ENCODE data around the gene OR51F2. TPM values are rescaled to one million over a fixed set of nuclear protein-coding genes. Genes with fewer than 3 reads are reported as not detected.
"Not testable (repeated sequence)": the region's sequence is repeated elsewhere in the genome, so short reads cannot be mapped to it uniquely, and the experiment has no call there.

OR51F2 gene, protein sequence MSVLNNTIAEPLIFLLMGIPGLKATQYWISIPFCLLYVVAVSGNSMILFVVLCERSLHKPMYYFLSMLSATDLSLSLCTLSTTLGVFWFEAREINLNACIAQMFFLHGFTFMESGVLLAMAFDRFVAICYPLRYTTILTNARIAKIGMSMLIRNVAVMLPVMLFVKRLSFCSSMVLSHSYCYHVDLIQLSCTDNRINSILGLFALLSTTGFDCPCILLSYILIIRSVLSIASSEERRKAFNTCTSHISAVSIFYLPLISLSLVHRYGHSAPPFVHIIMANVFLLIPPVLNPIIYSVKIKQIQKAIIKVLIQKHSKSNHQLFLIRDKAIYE
- polyA plus RNA-seq (2013, experiment 1 of 2; ENCODE audit: insufficient read length), result not detected
- polyA plus RNA-seq (2013, experiment 2 of 2; ENCODE audit: insufficient read length), result not detected

DNA sequence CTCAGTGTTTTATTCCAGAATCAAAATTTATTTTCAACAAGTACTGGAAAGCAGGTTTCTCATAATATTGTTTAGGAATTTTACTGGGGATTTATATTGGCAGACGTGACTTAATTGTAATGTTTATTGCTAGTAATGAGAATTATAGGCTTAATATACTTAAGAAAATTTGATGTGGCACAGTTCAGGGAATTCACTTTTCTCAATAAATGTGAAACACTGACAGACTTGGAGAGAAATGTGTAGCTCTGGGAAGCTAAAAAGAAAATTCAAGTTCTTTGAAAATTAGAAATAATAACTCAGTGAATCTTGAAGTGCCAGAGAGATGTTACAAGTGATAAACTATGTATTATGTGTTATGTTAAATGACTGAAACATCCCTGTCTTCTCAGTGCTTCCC is at the start of gene OR51F2:
OR51F2 (plus strand) TSS at position 301 of the 400 bp plus-strand sequence. CDS start 101 bp downstream, outside the sequence.
- no peak for DNase-seq

- no peak for DNase-seq
Measured at GRCh38 chr11:4782454-4782853, 38.7 kb upstream of the OR51F2 start.

- no peak for DNase-seq
Measured at GRCh38 chr11:4797206-4797605, 23.9 kb upstream of the OR51F2 start.

GRCh38 chr11:4798427-4799183 is 22.5 kb upstream of the OR51F2 start:
- DNase-seq, result no peak

GRCh38 chr11:4801316-4801715 is 19.8 kb upstream of the OR51F2 start:
- DNase-seq, result not testable (repeated sequence)

GRCh38 chr11:4804280-4804679 is 16.8 kb upstream of the OR51F2 start, which contains the start of gene OR52R1:
Gene OR52R1 (minus strand): TSS chr11:4804380. CDS start chr11:4804380, 0 bp downstream.
- DNase-seq, result no peak

- DNase-seq, result no peak
Measured at GRCh38 chr11:4808476-4808875, 12.6 kb upstream of the OR51F2 start.

- DNase-seq, result no peak
Measured at GRCh38 chr11:4809246-4809645, 11.9 kb upstream of the OR51F2 start.

DNA sequence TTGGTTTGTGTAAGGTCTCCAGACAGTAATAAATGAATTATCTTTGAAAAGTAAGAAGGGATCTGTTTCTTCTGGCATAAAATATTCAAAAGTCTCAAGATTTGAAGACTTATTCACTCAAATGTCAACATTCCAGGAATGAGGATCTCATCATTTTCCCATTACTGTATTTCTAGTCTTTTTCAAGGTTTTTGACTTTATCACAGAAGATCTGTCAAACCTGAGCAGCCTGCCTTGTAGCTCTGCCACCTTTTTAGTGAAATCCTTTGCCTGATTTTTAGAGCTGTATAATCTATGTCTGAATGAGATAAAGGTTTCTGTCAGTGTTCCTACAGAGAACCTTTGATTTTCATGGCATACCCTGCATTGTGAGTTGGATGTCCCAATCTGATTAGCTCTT is 4.0 kb downstream of the OR51F2 start:
- no peak for DNase-seq

GRCh38 chr11:4826425-4826824 is 5.3 kb downstream of the OR51F2 start:
- peak; percentile 42 for DNase-seq

DNA sequence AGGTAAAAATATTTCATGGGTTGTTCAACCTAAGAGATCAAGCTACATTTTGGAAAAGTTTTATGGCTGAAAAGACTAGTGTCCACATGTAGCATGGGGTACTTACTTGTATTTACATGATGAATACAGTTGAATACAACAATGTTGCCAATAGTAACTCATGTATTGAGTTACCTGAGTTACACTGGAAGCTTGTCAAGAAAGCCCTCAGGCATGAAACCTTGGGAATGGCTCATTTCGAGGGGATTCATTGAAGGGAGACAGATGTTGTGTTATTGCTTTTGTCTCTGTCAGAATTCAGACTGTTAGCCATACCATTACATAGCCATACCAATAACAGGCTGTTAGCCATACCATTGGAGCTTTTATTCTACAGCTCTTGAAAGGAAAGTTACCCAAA is 9.2 kb downstream of the OR51F2 start:
- DNase-seq, result no peak

- DNase-seq, result no peak
Measured at GRCh38 chr11:4830909-4831308, 9.8 kb downstream of the OR51F2 start.

DNA sequence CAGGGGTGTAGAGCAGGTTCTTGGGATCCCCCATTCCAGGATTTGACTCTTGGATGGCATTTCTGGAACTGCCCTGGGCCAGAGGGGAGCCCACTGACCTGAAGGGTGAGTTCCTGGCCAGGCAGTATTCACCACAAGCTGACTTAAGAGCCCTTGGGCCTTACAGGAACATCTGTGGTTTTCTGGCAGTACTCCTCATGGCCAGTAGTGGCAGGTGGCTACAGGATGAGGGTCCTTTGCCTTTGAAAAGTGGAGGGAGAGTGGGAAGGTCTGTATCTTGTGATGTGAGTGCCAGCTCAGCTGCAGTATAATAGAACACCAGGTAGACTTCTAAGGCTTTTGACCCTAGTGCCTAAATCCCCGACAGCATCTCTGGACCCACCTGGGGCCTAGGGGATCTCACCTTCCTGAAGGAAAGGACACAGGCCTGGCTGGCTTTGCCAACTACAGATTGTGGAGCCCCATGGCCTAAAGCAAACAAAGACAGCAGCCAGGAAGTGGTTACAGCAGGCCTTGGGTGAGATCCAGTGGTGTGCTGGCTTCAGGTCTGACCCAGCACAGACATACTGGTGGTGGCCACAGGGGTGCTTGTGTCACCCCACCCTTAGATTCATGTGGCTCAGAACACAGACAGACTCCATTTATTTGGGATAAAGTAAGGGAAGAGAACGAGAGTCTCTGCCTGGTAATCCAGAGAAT is 18.9 kb downstream of the OR51F2 start:
- no peak for DNase-seq

DNA sequence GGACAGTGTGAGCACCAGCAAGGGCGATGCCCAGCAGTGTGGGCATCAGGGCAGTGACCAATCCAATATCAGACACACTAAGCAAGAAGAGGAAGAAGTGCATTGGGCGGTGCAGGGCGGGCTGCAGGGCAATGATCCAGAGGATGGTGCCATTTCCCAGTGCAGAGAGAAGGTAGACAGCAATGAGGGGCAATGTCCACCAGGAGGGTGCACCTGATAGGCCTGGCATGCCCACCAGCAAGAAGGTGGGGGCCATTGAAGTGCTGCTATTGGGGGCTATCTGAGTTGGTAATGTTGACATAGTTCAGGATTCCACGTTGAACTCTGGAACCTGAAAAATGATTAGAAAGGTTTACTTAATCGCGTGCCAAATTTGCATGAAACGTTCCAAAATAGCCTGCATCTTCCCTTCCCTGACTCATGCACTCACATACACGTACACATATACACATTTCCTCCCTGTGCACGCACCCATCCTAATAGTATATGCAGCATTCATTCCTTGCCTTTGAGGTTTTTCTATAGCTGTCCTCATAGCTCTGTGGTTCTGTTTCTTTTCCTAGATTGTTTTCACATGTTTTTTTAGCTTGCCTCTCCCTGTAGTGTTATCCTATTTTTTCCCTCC is 27.9 kb downstream of the OR51F2 start, which contains the start of gene OR51S1:
OR51S1 (minus strand) TSS at position 301 of the 625 bp plus-strand sequence; CDS start at position 301, 0 bp downstream.
- no peak for DNase-seq

- DNase-seq, result no peak
Measured at GRCh38 chr11:4851033-4851432, 29.9 kb downstream of the OR51F2 start.

GRCh38 chr11:4854286-4854685 is 33.2 kb downstream of the OR51F2 start:
- DNase-seq, result not testable (repeated sequence)

DNA sequence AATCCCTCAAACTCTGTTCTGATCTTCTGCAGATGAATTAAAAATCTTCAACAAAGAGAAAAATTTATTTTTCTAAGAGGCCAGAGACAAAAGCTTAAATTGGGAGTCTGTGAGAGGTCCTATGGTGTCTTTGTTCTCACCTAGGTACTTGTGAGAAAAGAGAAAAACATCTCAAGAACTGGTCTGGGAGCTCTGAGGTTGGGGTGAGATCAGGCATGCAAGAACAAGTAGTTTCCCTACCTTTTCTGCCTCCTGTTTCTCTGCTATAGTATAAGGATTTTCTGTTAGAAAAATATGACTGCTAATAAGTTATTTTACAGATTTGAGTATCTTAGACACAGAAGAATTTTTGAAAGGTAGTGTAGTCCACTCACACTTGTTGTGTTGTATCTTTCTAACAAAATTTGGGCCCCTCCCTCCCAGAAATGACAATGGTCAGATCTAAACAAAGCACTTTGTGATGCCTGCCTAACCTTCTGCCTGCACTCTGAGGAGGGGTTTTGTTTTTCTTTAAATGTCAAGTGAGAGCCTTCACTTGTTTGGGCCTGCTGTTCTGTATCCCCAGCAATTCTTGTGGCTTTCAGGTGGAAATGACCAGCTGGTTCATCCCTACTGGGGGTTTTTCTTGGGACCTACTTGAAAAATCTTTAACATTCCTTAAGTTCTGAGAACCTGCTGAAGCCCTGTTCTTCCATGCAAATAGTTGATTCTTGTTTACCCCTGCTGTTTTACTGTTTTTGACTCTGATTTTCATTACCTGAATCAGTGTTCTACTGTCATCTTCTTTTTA is 41.5 kb downstream of the OR51F2 start:
- DNase-seq, result no peak

- no peak for DNase-seq
Measured at GRCh38 chr11:4863876-4864275, 42.8 kb downstream of the OR51F2 start.

- DNase-seq, result peak; percentile 10
Measured at GRCh38 chr11:4865855-4866254, 44.7 kb downstream of the OR51F2 start.
